HL-60/S4 (cell line): ENCODE measurements around the gene PIGU.

Experiments used
- in situ Hi-C: fragments of 300-500 bp; cut with MboI; formaldehyde crosslinking; loops from 2 replicates; pipeline ENCODE4 v1.14.3; 2022; ENCODE audit warnings: low sequenced_read_pairs

The PIGU gene, protein sequence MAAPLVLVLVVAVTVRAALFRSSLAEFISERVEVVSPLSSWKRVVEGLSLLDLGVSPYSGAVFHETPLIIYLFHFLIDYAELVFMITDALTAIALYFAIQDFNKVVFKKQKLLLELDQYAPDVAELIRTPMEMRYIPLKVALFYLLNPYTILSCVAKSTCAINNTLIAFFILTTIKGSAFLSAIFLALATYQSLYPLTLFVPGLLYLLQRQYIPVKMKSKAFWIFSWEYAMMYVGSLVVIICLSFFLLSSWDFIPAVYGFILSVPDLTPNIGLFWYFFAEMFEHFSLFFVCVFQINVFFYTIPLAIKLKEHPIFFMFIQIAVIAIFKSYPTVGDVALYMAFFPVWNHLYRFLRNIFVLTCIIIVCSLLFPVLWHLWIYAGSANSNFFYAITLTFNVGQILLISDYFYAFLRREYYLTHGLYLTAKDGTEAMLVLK

GRCh38 chr20:34676642-34677373 is at the start of gene PIGU:
Gene PIGU, minus strand, starts transcription at chr20:34677092. Its CDS starts 7 bp downstream, at chr20:34677085.
- in situ Hi-C loops: no loop called here

- in situ Hi-C loops: loop anchor here (25.0 kb wide), 1 partner anchor 412 kb away; the partner anchor contains the start of gene AHCY
Measured at GRCh38 chr20:34724172-34724571, 47.3 kb upstream of the PIGU start.

DNA sequence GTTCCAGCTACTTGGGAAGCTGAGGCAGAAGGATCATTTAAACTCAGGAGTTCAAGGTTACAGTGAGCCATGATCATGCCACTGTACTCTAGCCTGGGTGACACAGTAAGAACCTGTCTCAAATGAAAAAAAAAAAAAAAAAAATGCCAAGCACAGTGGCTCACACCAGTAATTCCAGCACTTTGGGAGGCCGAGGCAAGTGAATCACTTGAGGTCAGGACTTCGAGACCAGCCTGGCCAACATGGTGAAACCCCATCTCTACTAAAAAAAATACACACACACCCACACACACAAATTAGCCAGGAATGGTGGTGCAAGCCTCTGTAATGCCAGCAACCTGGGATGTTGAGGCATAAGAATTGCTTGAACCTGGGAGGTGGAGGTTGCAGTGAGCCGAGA is 45.7 kb upstream of the PIGU start:
- in situ Hi-C loops: loop anchor here (25.0 kb wide), 1 partner anchor 410 kb away; the partner anchor contains the start of gene AHCY

DNA sequence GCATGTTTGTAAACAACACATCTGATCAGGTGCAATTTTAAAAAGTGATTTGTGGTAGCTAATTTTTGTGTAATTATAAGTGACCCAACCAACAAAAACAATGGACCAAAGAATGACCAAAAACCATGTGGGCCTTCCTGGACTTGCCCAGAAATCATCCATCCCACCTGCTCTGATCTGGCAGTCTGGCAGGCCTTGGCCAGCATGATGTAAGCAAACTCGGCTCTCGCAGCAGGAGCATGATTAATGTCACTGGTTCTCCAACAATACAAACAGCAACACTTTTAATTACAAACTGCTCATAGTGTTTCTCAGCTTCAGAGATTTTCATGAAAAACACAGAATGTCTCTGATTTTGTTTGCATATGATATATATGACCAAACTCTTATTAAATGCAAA is 43.4 kb upstream of the PIGU start:
- in situ Hi-C loops: loop anchor here (25.0 kb wide), 1 partner anchor 408 kb away; the partner anchor contains the start of gene AHCY

- in situ Hi-C loops: loop anchor here (10.0 to 25.0 kb wide), 2 partner anchors 185 to 407 kb away; partner anchors contain the start of gene AHCY
Measured at GRCh38 chr20:34719242-34720017, 42.5 kb upstream of the PIGU start.

DNA sequence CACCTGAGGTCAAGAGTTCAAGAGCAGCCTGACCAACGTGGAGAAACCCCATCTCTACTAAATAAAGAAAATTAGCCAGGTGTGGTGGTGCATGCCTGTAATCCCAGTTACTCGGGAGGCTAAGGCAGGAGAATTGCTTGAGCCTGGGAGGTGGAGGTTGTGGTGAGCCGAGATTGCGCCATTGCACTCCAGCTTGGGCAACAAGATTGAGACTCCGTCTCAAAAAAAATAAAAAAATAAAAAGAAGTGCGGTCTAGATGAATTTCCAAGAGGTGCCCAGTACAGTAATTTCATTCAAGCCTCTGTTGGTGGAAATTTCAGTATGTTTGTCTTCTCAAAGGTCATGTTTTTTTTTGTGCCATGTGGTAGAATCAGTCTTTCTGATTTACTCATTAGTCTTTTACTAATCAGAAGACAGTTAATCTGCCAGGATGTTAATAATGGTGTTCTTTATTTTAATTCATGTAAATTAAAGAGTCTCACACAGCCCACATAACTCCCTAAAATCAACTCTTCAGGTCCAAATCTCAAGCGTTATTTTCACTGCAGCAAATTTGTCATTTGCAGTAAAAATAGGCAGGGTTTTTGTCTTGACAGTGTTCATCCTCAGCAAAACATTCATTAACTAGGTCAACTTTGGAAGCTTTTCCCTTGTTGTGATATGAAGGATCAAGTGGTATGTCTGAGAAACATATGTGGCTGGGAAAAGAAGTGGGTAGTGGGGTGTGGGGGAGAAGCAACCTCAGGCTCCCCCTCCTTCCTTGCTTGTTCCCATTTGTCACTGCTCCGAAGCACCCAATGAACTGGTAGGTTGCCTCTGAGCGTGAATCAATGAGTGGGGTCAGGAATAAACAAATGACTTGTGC is 40.6 kb upstream of the PIGU start:
- in situ Hi-C loops: loop anchor here (10.0 to 25.0 kb wide), 2 partner anchors 183 to 405 kb away; partner anchors contain the start of gene AHCY

DNA sequence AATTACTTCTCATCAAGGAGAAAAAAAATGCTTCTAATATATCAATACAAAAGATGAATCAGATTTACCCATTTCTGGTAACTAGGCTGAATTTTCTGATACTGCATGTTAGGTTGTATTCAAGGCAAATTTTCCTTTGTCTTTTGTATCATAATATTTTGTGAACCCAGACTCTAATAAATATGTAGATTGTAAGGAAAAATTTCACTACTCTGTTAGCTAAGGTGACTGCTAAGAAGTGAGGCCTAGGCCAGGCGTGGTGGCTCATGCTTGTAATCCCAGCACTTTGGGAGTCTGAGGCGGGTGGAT is 40.0 kb upstream of the PIGU start:
- in situ Hi-C loops: loop anchor here (10.0 to 25.0 kb wide), 2 partner anchors 182 to 405 kb away; partner anchors contain the start of gene AHCY

DNA sequence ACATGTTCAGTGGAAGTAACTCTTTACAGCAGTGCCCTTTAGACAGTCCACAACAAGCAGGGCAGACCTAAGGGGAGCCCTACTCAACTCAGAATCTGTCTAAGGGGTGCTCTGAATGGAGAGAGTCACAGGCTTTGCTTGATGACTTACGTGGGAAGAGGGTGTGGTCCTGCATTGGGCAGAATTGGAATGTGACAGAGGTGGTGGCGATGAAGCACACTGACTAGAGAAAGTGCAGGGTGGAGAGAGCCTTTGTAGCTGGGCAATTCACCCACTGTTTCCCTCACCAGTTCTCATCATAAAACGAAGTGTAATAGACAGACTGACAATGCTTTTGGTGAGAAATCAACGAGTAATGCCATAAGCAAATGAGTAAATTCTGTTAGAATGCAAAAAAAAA is 38.5 kb upstream of the PIGU start:
- in situ Hi-C loops: loop anchor here (10.0 to 25.0 kb wide), 2 partner anchors 181 to 403 kb away; partner anchors contain the start of gene AHCY

DNA sequence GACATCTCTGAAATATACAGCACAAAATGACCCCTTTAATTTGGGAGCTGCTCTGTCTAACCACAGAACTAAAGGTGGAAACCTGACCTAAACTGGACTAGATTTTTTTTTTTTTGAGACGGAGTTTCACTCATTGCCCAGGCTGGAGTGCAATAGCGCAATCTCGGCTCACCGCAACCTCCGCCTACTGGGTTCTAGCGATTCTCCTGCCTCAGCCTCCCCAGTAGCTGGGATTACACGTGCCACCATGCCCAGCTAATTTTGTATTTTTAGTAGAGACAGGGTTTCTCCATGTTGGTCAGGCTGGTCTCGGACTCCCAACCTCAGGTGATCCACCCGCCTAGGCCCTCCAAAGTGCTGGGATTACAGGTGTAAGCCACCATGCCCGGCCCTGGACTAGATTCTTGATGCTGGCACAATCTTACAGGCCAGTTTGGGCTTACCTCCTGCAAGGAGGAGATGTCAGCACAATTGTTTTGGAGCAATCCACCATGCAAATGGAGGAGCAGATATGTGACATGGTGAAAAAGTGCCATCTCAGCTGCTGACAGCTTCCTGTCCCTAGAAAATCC is 37.1 kb upstream of the PIGU start:
- in situ Hi-C loops: loop anchor here (10.0 to 25.0 kb wide), 2 partner anchors 179 to 402 kb away; partner anchors contain the start of gene AHCY

- in situ Hi-C loops: loop anchor here (10.0 to 25.0 kb wide), 2 partner anchors 179 to 401 kb away; partner anchors contain the start of gene AHCY
Measured at GRCh38 chr20:34713194-34713943, 36.5 kb upstream of the PIGU start.

- in situ Hi-C loops: loop anchor here (10.0 to 25.0 kb wide), 2 partner anchors 178 to 400 kb away; partner anchors contain the start of gene AHCY
Measured at GRCh38 chr20:34712525-34713192, 35.8 kb upstream of the PIGU start.

DNA sequence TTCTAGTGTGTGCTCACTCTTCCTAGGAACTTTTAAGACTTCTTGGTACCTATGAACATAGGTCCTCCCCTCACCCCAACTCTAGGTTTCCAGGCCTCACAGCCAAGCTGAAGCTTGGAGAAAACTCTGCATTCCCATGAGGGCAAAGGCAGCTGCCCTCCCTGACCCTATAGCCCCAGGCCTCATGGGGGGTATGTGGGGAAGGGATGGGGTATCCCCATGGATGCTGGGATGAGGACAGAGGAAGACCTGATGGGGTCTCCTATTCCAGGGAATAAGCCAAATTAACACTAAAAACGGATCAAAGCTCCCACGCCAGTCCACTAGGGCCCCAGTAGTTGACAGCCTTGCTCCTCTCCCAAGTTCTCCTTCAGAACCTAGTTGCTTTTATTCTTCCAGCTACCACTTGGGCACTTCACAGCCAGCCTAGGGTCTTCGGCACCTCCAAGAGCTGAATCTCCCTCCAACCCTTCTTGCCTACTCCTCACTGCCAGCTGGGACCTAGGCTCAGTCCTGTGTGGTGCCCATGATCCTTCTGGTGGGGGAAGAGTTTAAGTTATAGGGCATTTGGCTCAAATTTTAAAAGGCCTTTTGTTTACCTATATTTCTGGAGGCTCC is 35.0 kb upstream of the PIGU start:
- in situ Hi-C loops: loop anchor here (10.0 to 25.0 kb wide), 2 partner anchors 177 to 400 kb away; partner anchors contain the start of gene AHCY

DNA sequence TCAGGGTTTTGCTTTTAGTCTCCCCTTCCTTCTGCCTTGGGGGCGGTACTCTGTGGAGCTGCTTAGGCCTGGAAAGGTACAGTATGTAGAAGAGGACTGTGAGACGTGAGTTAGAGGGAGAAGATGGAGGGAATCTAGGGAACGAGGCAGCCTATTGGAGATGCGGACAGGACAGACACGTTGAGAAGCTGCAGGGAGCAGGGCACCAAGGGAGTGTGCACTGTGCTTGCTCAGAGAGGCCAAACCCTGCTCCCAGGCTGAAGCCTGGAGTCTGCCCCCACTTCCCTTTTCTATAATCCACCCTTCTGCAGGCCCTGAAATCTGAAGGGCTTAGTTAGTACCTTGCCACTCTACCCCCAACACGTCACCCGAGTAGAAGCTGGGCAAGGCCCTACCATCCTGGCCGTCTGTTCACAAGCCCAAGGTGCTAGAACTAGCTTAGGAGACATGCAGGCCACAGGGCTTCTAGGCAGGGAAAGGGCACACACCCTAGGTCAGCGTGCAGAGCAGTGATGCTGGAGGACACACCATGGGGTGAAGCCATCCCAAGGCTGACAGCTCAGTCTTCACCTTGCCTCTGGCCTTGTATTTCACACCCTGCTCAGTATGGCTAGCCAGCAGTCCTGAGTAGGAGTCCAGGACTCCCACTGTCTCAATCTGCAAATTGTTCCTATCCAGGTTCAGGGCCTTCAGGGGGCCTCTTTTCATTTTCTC is 34.1 kb upstream of the PIGU start:
- in situ Hi-C loops: loop anchor here (10.0 to 25.0 kb wide), 2 partner anchors 176 to 399 kb away; partner anchors contain the start of gene AHCY

GRCh38 chr20:34710568-34710839 is 33.6 kb upstream of the PIGU start:
- in situ Hi-C loops: loop anchor here (10.0 to 25.0 kb wide), 2 partner anchors 176 to 398 kb away; partner anchors contain the start of gene AHCY

DNA sequence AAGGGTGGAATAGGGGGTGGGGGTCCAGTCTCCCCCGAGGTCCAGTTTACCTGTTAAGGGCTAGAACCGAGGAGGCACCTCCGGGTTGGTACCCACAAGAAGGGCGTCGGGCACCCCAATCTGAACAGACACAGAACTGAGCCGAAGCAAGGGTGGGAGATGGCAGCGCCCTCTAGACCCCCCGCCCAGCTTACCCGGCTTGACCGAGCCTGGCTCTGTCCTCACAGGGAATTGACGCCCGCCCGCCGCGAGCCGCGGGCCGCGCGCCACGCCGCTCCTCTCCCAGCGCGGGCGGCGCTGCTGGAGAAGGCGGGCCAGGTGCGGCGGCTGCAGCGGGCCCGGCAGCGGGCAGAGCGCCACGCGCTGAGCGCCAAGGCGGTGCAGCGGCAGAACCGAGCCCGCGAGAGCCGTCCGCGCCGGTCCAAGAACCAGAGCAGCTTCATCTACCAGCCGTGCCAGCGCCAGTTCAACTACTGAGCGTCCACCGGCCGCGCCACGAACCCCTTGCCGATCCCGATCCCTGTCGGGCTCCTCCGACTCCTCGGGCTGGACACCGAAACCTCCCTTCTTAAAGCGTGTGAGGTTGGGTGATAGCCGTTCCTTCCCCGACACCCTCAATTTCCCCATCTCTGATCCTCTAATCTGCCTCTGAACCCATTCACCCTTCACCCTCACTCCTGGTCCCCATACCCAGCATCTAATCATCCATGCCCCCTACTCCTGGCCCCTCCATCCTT is 33.1 kb upstream of the PIGU start:
- in situ Hi-C loops: loop anchor here (10.0 to 25.0 kb wide), 2 partner anchors 175 to 398 kb away; partner anchors contain the start of gene AHCY
